Retinal pigment epithelial cell (primary cell): ENCODE results near the gene SHF.

Experiments
- DNase-seq: peaks from one replicate; pipeline ENCODE4 v3.0.0-alpha.2; 2010; ENCODE audit warnings: low read depth
- H3K4me3 ChIP-seq: 2 replicates; pipeline ENCODE4 v1.5.1; 2011; ENCODE audit warnings: mild to moderate bottlenecking, low read length, control low read depth, moderate library complexity
- TF ChIP-seq, protein P1 (sequence below): conservative IDR thresholded peaks from 2 replicates; pipeline ENCODE4 v1.5.1; 2011; ENCODE audit warnings: low read depth, low read length, control low read depth, inconsistent platforms

The SHF gene

GRCh38 chr15:45168751-45169551 is 18.8 kb downstream of the SHF start:
- H3K4me3 ChIP-seq = no peak overlapping the region
- TF ChIP-seq, protein P1, sequence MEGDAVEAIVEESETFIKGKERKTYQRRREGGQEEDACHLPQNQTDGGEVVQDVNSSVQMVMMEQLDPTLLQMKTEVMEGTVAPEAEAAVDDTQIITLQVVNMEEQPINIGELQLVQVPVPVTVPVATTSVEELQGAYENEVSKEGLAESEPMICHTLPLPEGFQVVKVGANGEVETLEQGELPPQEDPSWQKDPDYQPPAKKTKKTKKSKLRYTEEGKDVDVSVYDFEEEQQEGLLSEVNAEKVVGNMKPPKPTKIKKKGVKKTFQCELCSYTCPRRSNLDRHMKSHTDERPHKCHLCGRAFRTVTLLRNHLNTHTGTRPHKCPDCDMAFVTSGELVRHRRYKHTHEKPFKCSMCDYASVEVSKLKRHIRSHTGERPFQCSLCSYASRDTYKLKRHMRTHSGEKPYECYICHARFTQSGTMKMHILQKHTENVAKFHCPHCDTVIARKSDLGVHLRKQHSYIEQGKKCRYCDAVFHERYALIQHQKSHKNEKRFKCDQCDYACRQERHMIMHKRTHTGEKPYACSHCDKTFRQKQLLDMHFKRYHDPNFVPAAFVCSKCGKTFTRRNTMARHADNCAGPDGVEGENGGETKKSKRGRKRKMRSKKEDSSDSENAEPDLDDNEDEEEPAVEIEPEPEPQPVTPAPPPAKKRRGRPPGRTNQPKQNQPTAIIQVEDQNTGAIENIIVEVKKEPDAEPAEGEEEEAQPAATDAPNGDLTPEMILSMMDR = no peak
- DNase-seq = no peak

GRCh38 chr15:45168286-45168685 is 19.5 kb downstream of the SHF start:
- no peak overlapping the region for H3K4me3 ChIP-seq
- TF ChIP-seq, protein P1 = no peak
- DNase-seq = no peak

- no peak for DNase-seq
- TF ChIP-seq, protein P1 = no peak
- peak overlapping the region; percentile 65 for H3K4me3 ChIP-seq
These were observed 20.0 kb downstream of the SHF start for GRCh38 chr15:45167631-45168205.

DNA sequence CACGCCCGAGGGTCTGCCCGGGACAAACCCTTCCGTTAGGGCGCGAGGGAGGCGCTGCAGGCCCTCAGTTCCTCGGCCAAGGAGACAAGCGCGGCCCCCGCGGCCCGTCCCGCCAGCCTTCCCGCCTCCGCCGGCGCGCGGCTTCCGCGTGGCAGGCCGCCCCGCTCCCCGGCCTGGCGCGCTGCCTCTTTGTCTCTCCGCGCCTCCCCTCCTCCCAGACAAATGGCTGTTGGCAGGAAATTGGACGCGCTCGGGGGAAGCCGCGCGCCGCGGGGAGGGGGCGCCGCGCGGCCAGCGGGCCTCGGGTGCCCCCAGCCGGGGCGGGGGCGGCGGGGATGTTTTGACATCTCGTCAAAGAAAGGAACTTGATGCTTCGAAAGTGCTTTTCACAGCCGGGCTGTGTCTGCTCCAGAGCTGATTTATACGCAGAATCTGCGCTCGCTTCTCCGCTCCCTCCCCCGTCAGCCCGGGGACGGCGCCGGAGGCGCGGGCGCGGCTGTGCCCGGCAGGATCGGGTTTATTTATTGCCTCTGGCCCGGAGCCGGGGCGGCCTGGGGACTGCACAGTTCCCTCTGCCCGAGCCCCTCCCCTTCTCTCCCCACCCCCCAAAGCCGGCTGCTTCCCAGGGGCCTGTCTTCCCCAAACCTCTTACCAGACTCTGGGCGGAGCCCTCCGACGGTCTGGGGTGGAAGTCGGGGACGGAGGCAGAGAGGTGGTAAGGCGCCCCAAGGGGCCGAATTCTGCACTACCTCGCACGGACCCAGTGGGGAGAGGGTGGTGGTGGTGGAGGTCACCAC is 20.7 kb downstream of the SHF start:
- H3K4me3 ChIP-seq = peak overlapping the region; percentile 65
- DNase-seq = peak; percentile 58
- TF ChIP-seq, protein P1 = peak; percentile 74

DNA sequence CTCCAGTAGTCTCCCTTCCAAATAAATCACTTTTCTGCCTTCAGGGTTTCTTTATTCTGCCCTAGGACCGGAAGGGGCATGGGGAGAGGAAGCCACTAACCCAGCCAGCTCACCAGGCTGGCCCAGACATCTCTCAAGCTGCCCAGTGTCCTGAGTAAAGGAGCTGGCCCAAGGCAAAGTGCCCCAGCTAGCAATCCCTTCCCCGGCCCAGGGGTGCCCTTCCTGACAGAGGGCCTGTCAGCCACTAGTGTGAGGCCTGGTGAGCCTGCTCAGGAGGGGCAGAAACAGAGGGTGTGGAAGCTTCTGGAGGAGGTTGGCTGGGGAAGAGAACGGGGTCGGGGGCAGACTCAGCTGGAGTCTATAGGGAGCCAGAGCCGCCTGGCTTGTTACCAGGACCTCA is 22.2 kb downstream of the SHF start:
- no peak for DNase-seq
- TF ChIP-seq, protein P1 = no peak
- H3K4me3 ChIP-seq = no peak overlapping the region

- DNase-seq = no peak
- no peak overlapping the region for H3K4me3 ChIP-seq
- TF ChIP-seq, protein P1 = no peak
These were observed 22.9 kb downstream of the SHF start for GRCh38 chr15:45164914-45165313.

- DNase-seq = no peak
- TF ChIP-seq, protein P1 = no peak
- no peak overlapping the region for H3K4me3 ChIP-seq
These were observed 24.3 kb downstream of the SHF start for GRCh38 chr15:45163508-45163856.
